ENCODE data around the gene KIF20B. TPM values are rescaled to one million over a fixed set of nuclear protein-coding genes. Genes with fewer than 3 reads are reported as not detected.

The KIF20B gene
- total and polyA plus RNA-seq, 2 of the 8 experiments (the other 6 are each of a cell fraction or from before 2014, with no cell fraction given): 4.5 to 72.0 TPM

GRCh38 chr10:89684604-89685003 lies 16.8 kb upstream of the KIF20B start:
- no peak overlapping the region for H2BK12ac ChIP-seq (ENCODE audit: low read depth, low read length)
- TF ChIP-seq CREB1 (IDR thresholded peaks at IDR 0.05): no peak
- no peak for TF ChIP-seq SP1 (IDR thresholded peaks at IDR 0.05; ENCODE audit: low read depth, low read length)
- no peak for TF ChIP-seq POU5F1 (IDR thresholded peaks at IDR 0.05; ENCODE audit: low read depth, low read length)
- TF ChIP-seq MAX (IDR thresholded peaks at IDR 0.05): no peak
- TF ChIP-seq TCF12 (IDR thresholded peaks at IDR 0.05; ENCODE audit: low read depth, low read length): no peak
- TF ChIP-seq POLR2A (IDR thresholded peaks at IDR 0.05; ENCODE audit: control extremely low read depth in 1 of 2, low read depth in 2 of 2, low read length in 2 of 2): no peak
- TF ChIP-seq TBP (IDR thresholded peaks at IDR 0.05; ENCODE audit: low read depth, low read length): no peak
- TF ChIP-seq BRCA1 (IDR thresholded peaks at IDR 0.05; ENCODE audit: low read depth, low read length): no peak
- TF ChIP-seq CHD1 (IDR thresholded peaks at IDR 0.05; ENCODE audit: low read depth, low read length): no peak
- no peak for TF ChIP-seq CEBPB (IDR thresholded peaks at IDR 0.05; ENCODE audit: low read depth, low read length)
- TF ChIP-seq JUN (IDR thresholded peaks at IDR 0.05; ENCODE audit: low read depth, low read length): no peak
- no peak for TF ChIP-seq RXRA (IDR thresholded peaks at IDR 0.05; ENCODE audit: insufficient read depth, low read depth, low read length)
- TF ChIP-seq KDM1A (IDR thresholded peaks at IDR 0.05; ENCODE audit: borderline replicate concordance, low read length): no peak
- TF ChIP-seq SRF (IDR thresholded peaks at IDR 0.05; ENCODE audit: low read depth, low read length): no peak
- H3K79me1 ChIP-seq (ENCODE audit: low read depth, low read length): no peaks in the 10 kb centered on the region
- no peaks in the 10 kb centered on the region for H3K27me3 ChIP-seq (replicated peaks in 1 of 4; ENCODE audit: control insufficient read depth in 3 of 4, extremely low read depth in 1 of 4, insufficient read depth in 3 of 4, low read length in 3 of 4)
- H3K79me2 ChIP-seq (ENCODE audit: control insufficient read depth in 1 of 2, insufficient read depth in 2 of 2, low read length in 2 of 2): no peaks in the 10 kb centered on the region
- ChIA-PET POLR2A (ENCODE audit: partially characterized antibody) (interaction anchor here (0.7 to 3.1 kb wide), 2 partner anchors 17 to 182 kb away, joined by 3 to 13 read pairs; partner anchors contain the start of gene KIF20B), CTCF (ENCODE audit: partially characterized antibody) (interaction anchor here (1.3 to 2.1 kb wide), 2 partner anchors 11 to 12 kb away, joined by 3 to 6 read pairs; no protein-coding TSS in a partner anchor)
- no peak overlapping the region for H2BK15ac ChIP-seq (ENCODE audit: low read length)
- H3K14ac ChIP-seq (ENCODE audit: insufficient read length): no peak overlapping the region
- no peak for FAIRE-seq
- H3K4me1 ChIP-seq (replicated peaks in 1 of 4; ENCODE audit: control insufficient read depth in 3 of 4, insufficient read depth in 4 of 4, low read length in 3 of 4): no peaks in the 10 kb centered on the region
- H4K91ac ChIP-seq (replicated peaks; ENCODE audit: insufficient read length, low read length): no peak overlapping the region
- no peak overlapping the region for H3K56ac ChIP-seq (replicated peaks; ENCODE audit: insufficient read length, low read depth, low read length)
- H4K5ac ChIP-seq (ENCODE audit: insufficient read length, low read depth, low read length): no peak overlapping the region
- no peaks in the 10 kb centered on the region for H4K20me1 ChIP-seq (replicated peaks in 1 of 2; ENCODE audit: control insufficient read depth in 1 of 2, insufficient read depth in 2 of 2, low read length in 2 of 2)
- H3K4me2 ChIP-seq (ENCODE audit: insufficient read depth in 1 of 2, low read depth in 2 of 2, low read length in 2 of 2): no peak overlapping the region
- H3K23ac ChIP-seq (ENCODE audit: insufficient read length): no peak overlapping the region
- no peak overlapping the region for H3K9ac ChIP-seq (replicated peaks in 1 of 4; ENCODE audit: extremely low read depth in 1 of 4, low read depth in 3 of 4, low read length in 3 of 4)
- no peak overlapping the region for H2AK5ac ChIP-seq (ENCODE audit: low read depth, low read length)
- no peak overlapping the region for H3K18ac ChIP-seq (ENCODE audit: extremely low read depth, low read length)
- no peak overlapping the region for H3K4me3 ChIP-seq (ENCODE audit: extremely low read depth in 1 of 4, insufficient read depth in 2 of 4, low read depth in 3 of 4, low read length in 4 of 4)
- no peak overlapping the region for H3K4ac ChIP-seq (replicated peaks; ENCODE audit: insufficient read length, low read depth, low read length)
- no peak overlapping the region for H2BK5ac ChIP-seq (ENCODE audit: low read depth, low read length)
- no peak overlapping the region for H2BK120ac ChIP-seq (replicated peaks; ENCODE audit: low read depth, low read length)
- no peak overlapping the region for H2BK20ac ChIP-seq (ENCODE audit: low read length)
- H4K8ac ChIP-seq (ENCODE audit: extremely low read depth, insufficient read depth, low read length): no peak overlapping the region
- no peak for DNase-seq (ENCODE audit: low read depth in 1 of 2, low spot score in 2 of 2)
- H3K27ac ChIP-seq (ENCODE audit: low read depth, low read length): no peak overlapping the region
- no peaks in the 10 kb centered on the region for H3K9me3 ChIP-seq (ENCODE audit: insufficient read depth in 2 of 2, low read depth in 1 of 2, low read length in 1 of 2)
- H3K23me2 ChIP-seq (ENCODE audit: low read depth, low read length): no peaks in the 10 kb centered on the region
- WGBS, 2 experiments (ENCODE audit: extremely low coverage in 1 of 2, insufficient coverage in 1 of 2, insufficient read length in 1 of 2, insufficient replicate concordance in 2 of 2, low coverage in 1 of 2, low lambda C conversion rate in 2 of 2, missing lambda C conversion rate in 1 of 2): 97% methylated on average over 2 of the region's 2 CpGs; no CpG with 5 or more reads in 1 of the 2 experiments
- H2AFZ ChIP-seq (ENCODE audit: low read length): no peak overlapping the region
- H3K36me3 ChIP-seq (ENCODE audit: control insufficient read depth in 2 of 4, insufficient read depth in 4 of 4, low read length in 3 of 4): no peaks in the 10 kb centered on the region
